DND-41 (cell line): ENCODE data around the gene KRTDAP.

Experiments
- CTCF ChIP-seq: IDR thresholded peaks from 2 replicates; pipeline ENCODE4 v1.5.1; 2012; ENCODE audit warnings: borderline replicate concordance, low read length, moderate library complexity, mild to moderate bottlenecking; ENCODE audit not compliant: poor library complexity, severe bottlenecking; ENCODE audit errors: extremely low read depth
- EZH2 ChIP-seq: IDR thresholded peaks from 3 replicates; pipeline ENCODE4 v1.6.1; 2012; ENCODE audit warnings: borderline replicate concordance, low read depth, mild to moderate bottlenecking, moderate library complexity, low read length, inconsistent platforms; ENCODE audit not compliant: severe bottlenecking

DNA sequence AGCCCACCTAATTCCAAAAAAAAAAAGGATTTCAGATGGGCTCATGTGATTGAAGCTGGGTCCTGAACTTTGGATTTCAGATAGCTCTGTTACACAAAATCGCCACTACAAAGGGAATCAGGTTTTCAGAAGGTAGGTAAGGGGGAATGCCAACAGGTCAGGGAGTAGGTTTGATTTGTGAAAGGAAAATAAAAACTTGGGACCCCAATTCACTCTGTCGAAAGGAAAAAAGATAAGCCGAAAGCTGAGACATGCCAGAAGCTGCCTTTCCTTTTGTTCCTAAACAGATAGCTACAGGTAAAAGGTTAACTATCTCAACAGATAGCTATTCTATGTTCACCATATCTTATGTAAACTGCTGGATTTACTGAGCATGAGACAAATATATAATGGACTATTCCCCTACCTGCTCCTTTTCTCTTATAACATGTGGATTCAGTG, 4.0 kb downstream of the KRTDAP start:
- TF ChIP-seq CTCF: no peak
- no peak for TF ChIP-seq EZH2
